HG03025 (cell line): ENCODE data around the gene IDH1.
"Not testable (repeated sequence)": the region's sequence is repeated elsewhere in the genome, so short reads cannot be mapped to it uniquely, and the experiment has no call there.

ENCODE experiments used
- ATAC-seq: cut with Tn5 transposase; IDR thresholded peaks from one replicate; pipeline ENCODE4 v1.9.1; 2021; ENCODE audit warnings: mild to moderate bottlenecking, moderate library complexity; ENCODE audit not compliant: unreplicated experiment, low FRiP score

Gene IDH1

DNA sequence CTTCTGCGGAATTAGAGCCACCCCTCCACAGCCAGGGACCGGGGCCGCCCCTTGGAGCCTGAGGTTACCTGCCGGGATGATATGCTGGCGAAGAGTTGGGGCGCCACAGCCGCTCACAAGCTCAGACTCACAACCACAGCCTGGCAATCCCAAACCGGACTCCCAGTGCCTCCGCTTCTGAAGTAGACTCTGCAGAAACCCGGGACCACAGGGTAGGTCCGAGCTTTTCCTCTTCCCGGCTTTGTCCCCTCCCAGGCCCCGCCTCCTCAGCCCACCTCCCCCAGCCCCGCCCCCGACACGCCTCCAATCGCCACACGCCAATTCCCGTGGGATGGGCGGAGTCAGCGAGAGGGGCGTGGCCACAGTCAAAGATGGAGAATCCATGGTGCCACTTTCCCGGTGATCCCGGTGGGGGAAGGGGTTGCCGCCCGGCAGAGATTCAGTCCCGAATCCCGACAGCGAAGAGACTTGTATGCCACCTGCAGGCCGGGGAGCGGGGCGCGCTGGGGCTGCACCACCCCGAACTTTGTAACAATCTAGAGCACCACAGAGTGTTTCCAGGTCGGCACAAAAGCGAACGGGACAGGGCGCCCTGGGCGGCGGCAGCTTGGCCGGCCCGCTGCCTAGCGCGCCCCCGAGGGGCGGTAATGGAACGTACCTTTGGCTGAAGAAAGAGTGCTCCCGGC is at the start of gene IDH1:
Gene IDH1 (minus strand): TSS at position 201 of the 686 bp plus-strand sequence. CDS start 3,520 bp downstream, outside the sequence.
- peak; percentile 75 for ATAC-seq

- no peak for ATAC-seq
These were observed 49.3 kb upstream of the IDH1 start for GRCh38 chr2:208304157-208304556.

GRCh38 chr2:208300847-208301618 is 46.2 kb upstream of the IDH1 start:
- no peak for ATAC-seq

DNA sequence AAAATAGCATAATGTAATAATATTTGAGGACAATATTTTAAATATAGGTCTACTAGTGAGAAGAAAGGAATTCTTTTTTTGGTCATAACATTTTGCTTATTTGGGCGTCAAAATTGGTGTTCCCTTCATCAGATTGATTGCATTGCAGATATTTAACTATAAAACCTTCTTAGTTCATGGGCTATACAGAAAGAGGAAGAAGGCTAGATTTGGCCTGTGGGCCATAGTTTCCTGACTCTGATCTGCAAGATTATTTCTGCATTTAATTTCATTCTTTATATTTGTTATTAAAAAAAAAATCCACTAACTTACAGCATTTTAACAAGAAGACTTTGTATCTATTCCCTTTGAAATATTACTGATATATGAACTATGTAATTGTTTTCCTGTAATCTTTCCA is 43.1 kb upstream of the IDH1 start:
- no peak for ATAC-seq

DNA sequence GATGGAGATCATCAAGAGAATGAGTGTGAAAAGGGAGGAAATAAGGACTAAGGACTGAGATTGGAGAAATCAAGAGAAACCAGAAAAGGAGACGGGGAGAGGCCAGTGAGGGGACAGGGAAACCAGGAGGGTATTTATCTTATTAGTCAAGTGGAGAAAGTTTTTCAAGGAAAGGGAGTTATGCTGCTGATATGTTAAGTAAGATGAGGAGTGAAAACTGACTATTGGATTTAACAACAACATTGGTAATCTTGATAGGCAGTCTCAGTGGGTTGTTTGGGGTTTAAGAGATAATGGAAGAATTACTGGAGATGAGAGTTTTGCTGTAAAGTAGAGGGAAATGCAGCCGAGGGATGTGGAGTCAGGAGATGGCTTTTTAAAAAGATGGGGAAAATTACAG is 41.7 kb upstream of the IDH1 start:
- no peak for ATAC-seq

DNA sequence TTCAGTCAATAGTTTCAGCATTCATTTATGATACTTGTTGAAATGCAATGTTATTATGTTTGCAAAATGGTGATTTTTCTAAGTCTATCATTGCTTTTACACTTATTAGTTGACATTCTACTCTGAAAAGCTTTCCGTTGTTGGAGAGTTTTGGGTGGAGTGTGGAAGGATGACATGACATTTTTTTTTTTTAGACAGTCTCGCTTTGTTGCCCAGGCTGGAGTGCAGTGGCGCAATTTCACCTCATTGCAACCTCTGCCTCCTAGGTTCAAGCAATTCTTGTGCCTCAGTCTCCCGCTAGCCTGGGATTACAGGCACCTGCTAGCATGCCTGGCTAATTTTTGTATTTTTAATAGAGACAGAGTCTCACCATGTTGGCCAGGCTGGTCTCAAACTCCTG is 41.0 kb upstream of the IDH1 start:
- no peak for ATAC-seq

- ATAC-seq: peak; percentile 43
These were observed 39.7 kb upstream of the IDH1 start for GRCh38 chr2:208294482-208295024.

GRCh38 chr2:208285853-208286252 is 31.0 kb upstream of the IDH1 start:
- ATAC-seq: no peak

DNA sequence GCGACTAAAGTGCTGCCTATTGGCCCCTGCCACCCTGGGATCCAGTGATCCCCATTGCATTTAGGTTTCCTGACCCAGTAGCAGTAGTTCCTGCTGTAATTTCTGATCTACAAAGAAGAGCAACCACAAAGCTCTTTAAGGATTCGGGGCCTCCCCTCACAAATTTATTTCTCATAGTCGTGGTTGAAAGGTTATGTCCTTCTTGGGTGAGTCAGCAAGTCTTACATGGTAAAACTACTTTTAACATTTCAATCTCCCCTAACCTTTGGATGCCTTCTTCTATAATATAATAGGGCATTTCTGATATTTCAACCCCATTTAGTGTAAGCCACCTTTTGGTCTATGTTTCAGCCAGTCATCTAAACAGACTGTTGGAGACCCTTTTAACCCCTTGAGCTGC is 26.1 kb upstream of the IDH1 start:
- no peak for ATAC-seq

DNA sequence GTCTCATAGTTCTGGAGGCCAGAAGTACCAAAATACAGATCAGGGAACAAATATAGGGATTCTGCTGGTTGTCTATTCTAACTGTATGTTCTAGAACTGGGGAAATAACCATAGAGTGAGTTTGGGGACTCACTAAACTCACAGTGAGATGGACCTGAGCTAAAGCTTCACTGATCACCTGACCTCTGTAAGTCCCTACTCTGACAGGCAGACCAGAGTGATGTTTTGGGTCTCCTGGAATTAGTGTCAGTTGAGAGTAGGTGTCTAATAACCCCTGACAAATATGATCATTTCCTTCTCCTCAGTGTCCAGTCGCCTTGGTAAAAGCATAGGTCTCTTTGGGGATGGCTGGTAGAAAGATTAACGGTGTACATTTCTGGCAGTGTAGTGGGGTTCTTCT is 25.4 kb upstream of the IDH1 start:
- ATAC-seq: no peak

DNA sequence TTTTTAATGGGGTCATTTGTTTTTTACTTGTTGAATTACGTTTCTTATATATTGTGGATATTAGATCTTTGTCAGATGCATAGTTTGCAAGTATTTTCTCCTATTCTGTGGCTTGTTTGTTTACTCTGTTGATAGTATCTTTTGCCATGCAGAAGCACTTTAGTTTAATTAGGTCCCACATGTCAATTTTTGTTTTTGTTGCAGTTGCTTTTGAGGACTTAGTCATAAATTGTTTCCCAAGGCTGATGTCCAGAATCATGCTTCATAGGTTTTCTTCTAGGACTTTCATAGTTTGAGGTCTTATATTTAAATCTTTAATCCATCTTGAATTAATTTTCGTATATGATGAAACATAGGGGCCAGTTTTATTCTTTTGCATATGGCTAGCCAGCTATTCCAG is 24.4 kb upstream of the IDH1 start:
- no peak for ATAC-seq

DNA sequence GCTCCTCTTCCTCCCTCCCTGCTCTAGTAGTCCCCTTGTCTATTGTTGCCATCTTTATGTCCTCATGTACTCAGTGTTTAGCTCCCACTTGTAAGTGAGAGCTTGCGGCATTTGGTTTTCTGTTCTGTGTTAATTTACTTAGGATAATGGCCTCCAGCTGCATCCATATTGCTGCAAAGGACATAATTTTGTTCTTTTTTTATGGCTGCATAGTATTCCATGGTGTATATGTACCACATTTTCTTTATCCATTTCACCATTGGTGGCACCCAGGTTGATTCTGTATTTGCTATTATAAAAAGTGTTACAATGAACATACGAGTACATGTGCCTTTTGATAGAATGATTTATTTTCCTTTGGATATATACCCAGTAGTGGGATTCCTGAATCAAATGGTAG is 23.7 kb upstream of the IDH1 start:
- no peak for ATAC-seq

DNA sequence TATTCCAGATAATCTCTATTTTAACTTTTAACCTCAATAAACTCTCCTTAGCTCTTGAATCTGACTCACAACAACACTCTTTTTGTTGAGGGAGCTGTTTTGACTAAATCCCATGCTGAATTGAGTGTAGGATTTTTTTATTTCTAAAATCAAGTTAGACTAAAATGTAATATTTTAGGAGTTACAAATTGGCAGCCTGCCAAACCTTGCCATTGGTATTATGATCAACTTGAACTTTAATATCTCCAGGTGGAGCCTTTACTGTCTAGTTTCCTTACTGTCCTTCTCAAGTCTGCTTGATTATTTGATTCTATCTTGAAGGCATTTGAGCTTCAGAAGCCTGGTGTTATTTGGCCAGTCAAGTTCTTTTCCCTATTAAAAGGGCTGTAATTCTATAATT is 19.9 kb upstream of the IDH1 start:
- ATAC-seq: no peak

DNA sequence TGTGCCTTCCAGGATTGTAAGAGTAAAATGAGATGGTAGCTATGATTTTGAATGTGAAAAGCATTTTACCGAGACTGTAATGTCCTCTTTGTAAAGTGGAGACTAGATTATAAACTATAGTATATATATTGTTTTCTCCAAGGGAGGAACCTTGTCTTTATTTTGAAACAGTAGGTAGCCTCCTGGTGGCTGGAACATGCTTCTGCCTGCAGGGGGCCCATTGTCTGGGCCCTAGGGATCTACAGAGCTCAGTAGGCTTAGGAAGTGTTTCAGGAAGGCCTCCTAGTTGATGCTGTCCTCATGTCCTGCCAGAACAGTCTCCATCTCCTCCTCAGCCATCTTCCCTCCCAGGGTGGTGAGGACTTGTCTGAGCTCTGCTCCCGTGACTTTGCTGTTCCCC is 14.2 kb upstream of the IDH1 start:
- ATAC-seq: no peak

GRCh38 chr2:208268156-208268952 is 13.5 kb upstream of the IDH1 start:
- no peak for ATAC-seq

GRCh38 chr2:208267526-208267925 is 12.7 kb upstream of the IDH1 start:
- ATAC-seq: not testable (repeated sequence)

- no peak for ATAC-seq
These were observed 12.1 kb upstream of the IDH1 start for GRCh38 chr2:208266936-208267335.

DNA sequence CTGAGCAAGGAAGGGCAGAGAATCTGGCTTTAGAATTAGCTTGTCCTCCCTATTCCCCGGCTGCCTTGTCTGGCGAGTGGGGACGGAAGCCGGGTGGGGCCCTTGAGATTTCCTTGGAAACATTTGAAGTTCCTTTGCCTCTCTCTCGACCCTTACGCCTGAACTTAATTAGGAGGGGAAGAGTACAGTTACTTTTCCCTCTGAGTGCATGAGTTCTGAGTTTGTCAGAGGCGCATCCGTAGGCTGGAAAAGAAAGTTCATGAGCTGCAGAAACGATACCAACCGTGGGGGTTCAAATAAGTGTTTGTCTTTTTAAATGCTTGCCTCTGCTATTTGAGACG is 11.7 kb upstream of the IDH1 start:
- peak; percentile 22 for ATAC-seq

- ATAC-seq: peak; percentile 88
These were observed 11.1 kb upstream of the IDH1 start, which contains the start of gene PIKFYVE for GRCh38 chr2:208265801-208266552. Gene PIKFYVE (plus strand): TSS chr2:208266255. CDS start chr2:208271520, 5,265 bp downstream.

DNA sequence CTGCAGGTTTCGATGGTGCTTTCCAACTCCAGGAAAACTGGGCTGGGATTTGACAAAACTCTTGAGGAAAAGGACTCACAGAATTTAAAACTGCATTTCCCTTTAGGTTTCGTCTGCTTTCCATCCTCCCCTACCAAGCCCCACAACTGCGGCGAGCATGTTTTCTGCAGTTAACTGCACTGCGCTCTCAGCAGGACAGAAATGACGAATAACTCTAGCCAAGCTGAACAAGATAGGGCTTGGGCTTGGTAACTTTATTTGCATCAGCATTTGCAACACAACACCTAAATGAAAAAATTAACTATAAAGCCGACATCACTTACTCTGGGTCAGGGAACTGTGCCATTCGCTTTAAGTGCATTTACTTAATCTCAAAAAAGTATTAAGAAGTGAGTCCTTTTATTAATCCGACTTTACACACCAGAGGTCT is 10.5 kb upstream of the IDH1 start:
- peak; percentile 31 for ATAC-seq
